CD14-positive monocyte (primary cell): ENCODE measurements around the gene FOXM1. TPM values are rescaled to one million over a fixed set of nuclear protein-coding genes. Genes with fewer than 3 reads are reported as not detected.
"Not testable (repeated sequence)": the region's sequence is repeated elsewhere in the genome, so short reads cannot be mapped to it uniquely, and the experiment has no call there.

ENCODE experiments used
- DNase-seq, 3 donors: peaks; one replicate each; pipeline ENCODE4 v3.0.0-alpha.2; 2011 to 2022
- H2AFZ ChIP-seq: 2 replicates; pipeline ENCODE4 v1.6.0; 2012; ENCODE audit warnings: mild to moderate bottlenecking, low read depth, low read length, inconsistent platforms; ENCODE audit not compliant: insufficient read depth, poor library complexity, severe bottlenecking
- H3K27ac ChIP-seq, 2 donors: 1 replicate in 1 of 2; 2 replicates in 1 of 2; pipeline ENCODE4 v1.5.1; 2012 to 2013; ENCODE audit warnings: low read length in 2 of 2, control low read depth in 1 of 2, inconsistent platforms in 1 of 2, low read depth in 1 of 2, mild to moderate bottlenecking in 1 of 2
- H3K27me3 ChIP-seq, 2 donors: one replicate each; pipeline versions ENCODE4 v1.6.0 to v1.6.1; 2011 to 2013; ENCODE audit warnings: low read length in 2 of 2; ENCODE audit not compliant: control insufficient read depth in 2 of 2, insufficient read depth in 2 of 2
- H3K36me3 ChIP-seq, 2 donors: replicated peaks in 1 of 2; 1 replicate in 1 of 2; 2 replicates in 1 of 2; pipeline versions ENCODE4 v1.5.1 to v1.6.1; 2012 to 2013; ENCODE audit warnings: low read length in 2 of 2, control low read depth in 1 of 2, inconsistent platforms in 1 of 2, mild to moderate bottlenecking in 1 of 2; ENCODE audit not compliant: insufficient read depth in 2 of 2, control insufficient read depth in 1 of 2
- H3K4me1 ChIP-seq, 2 donors: 1 replicate in 1 of 2; 2 replicates in 1 of 2; pipeline versions ENCODE4 v1.5.1 to v1.6.1; 2012 to 2013; ENCODE audit warnings: low read length in 2 of 2, control low read depth in 1 of 2, inconsistent platforms in 1 of 2, mild to moderate bottlenecking in 1 of 2, moderate library complexity in 1 of 2; ENCODE audit not compliant: insufficient read depth in 2 of 2, control insufficient read depth in 1 of 2
- H3K4me2 ChIP-seq: replicated peaks from 2 replicates; pipeline ENCODE3; 2012; ENCODE audit warnings: low read length, moderate library complexity, mild to moderate bottlenecking; ENCODE audit not compliant: poor library complexity, severe bottlenecking; ENCODE audit errors: extremely low read depth
- H3K4me3 ChIP-seq, 3 experiments: fragments of 200-600 bp in 1 of 3; sonication (generic) in 1 of 3; replicated peaks in 1 of 3; 1 replicate in 2 of 3; 2 replicates in 1 of 3; pipeline ENCODE4 v1.5.1; 2011 to 2013; ENCODE audit warnings: low read length in 3 of 3, mild to moderate bottlenecking in 3 of 3, control low read depth in 2 of 3, low read depth in 2 of 3, inconsistent platforms in 1 of 3, moderate library complexity in 1 of 3
- H3K79me2 ChIP-seq: 2 replicates; pipeline ENCODE4 v1.6.0; 2012; ENCODE audit warnings: mild to moderate bottlenecking, control low read depth, inconsistent platforms, low read length, moderate library complexity; ENCODE audit not compliant: insufficient read depth
- H3K9ac ChIP-seq: 2 replicates; pipeline ENCODE4 v1.6.0; 2017; ENCODE audit warnings: low read length, mild to moderate bottlenecking; ENCODE audit not compliant: insufficient read depth, poor library complexity, severe bottlenecking
- H3K9me3 ChIP-seq, 2 donors: replicated peaks in 1 of 2; 1 replicate in 1 of 2; 2 replicates in 1 of 2; pipeline versions ENCODE4 v1.5.1 to v1.6.1; 2012 to 2013; ENCODE audit warnings: low read length in 2 of 2, control low read depth in 1 of 2; ENCODE audit not compliant: control insufficient read depth in 1 of 2, insufficient read depth in 1 of 2
- H4K20me1 ChIP-seq: 2 replicates; pipeline ENCODE4 v1.6.0; 2012; ENCODE audit warnings: mild to moderate bottlenecking, low read length, control low read depth, moderate library complexity; ENCODE audit not compliant: insufficient read depth
- H3K27ac Mint-ChIP-seq, 7 donors: one replicate each; pipeline ENCODE4 v1.8.0; 2020; ENCODE audit warnings: mild to moderate bottlenecking in 7 of 7, mixed read lengths in 7 of 7, moderate library complexity in 6 of 7, inconsistent platforms in 2 of 7
- H3K27me3 Mint-ChIP-seq, 3 donors: one replicate each; pipeline ENCODE4 v1.8.0; 2021 to 2022; ENCODE audit warnings: low read depth in 3 of 3, mild to moderate bottlenecking in 3 of 3, mixed read lengths in 3 of 3, moderate library complexity in 3 of 3, inconsistent platforms in 1 of 3
- H3K36me3 Mint-ChIP-seq, 2 donors: one replicate each; pipeline ENCODE4 v1.8.0; 2020; ENCODE audit warnings: mixed read lengths in 2 of 2, inconsistent platforms in 1 of 2, mild to moderate bottlenecking in 1 of 2
- H3K4me1 Mint-ChIP-seq: one replicate; pipeline ENCODE4 v1.8.0; 2020; ENCODE audit warnings: mild to moderate bottlenecking, mixed read lengths
- H3K4me3 Mint-ChIP-seq, 2 donors: one replicate each; pipeline ENCODE4 v1.8.0; 2020; ENCODE audit warnings: mild to moderate bottlenecking in 2 of 2, mixed read lengths in 2 of 2, moderate library complexity in 1 of 2
- H3K9me3 Mint-ChIP-seq, 7 donors: one replicate each; pipeline ENCODE4 v1.8.0; 2020 to 2022; ENCODE audit warnings: mixed read lengths in 7 of 7, mild to moderate bottlenecking in 6 of 7, moderate library complexity in 6 of 7, inconsistent platforms in 2 of 7
- CTCF ChIP-seq: fragments of 200-600 bp; IDR thresholded peaks from one replicate; pipeline ENCODE4 v1.8.0; 2022; ENCODE audit warnings: antibody characterized with exemption, mild to moderate bottlenecking
- whole genome bisulfite sequencing: methylation state at CpG from one replicate; pipeline ENCODE4 v1.1.5; 2013; ENCODE audit warnings: missing lambda C conversion rate; ENCODE audit not compliant: insufficient coverage; 5-methylcytosine and 5-hydroxymethylcytosine counted together
- intact Hi-C, 2 donors: fragments of 100-400 bp; cut with micrococcal nuclease; formaldehyde crosslinking; loops; one replicate each; pipeline versions ENCODE4 v1.15.0 to v1.15.1; 2023
- polyA plus RNA-seq, 3 donors: library from polyadenylated mRNA; depleted of rRNA in 1 of 3; unstranded in 2 of 3; stranded (reverse) in 1 of 3; fragments of 300-500 nt in 2 of 3; fragments of >200 nt in 1 of 3; fragmentation: Illumina TruSeq in 2 of 3; gene quantifications; 1 replicate in 2 of 3; 2 replicates in 1 of 3; pipeline ENCODE4 v1.2.3, GENCODE V29; 2012 to 2021

The FOXM1 gene
- polyA plus RNA-seq, 3 donors: 0.03 TPM; not detected in 2

- no peak for TF ChIP-seq CTCF
- WGBS: 32% methylated on average over 10 of the region's 16 CpGs
- peak overlapping the region; percentile 87 to 99 (median 94) for H3K4me3 ChIP-seq
- peak overlapping the region; percentile 88 to 96 for H3K27ac ChIP-seq
- no peaks in the 10 kb centered on the region for H4K20me1 ChIP-seq
- no peaks in the 10 kb centered on the region for H3K36me3 ChIP-seq
- Mint-ChIP-seq H3K9me3 (no peaks in the 10 kb centered on the region), H3K27me3 (peaks cover 0 to 2% (median 0%) of the 10 kb centered on the region in 3 donors), H3K4me3 (peak overlapping the region; percentile 93 to 98), H3K4me1 (peaks cover 32% of the 10 kb centered on the region), H3K36me3 (peaks cover 0 to 15% of the 10 kb centered on the region in 2 donors), H3K27ac (peak overlapping the region; percentile 84 to 97 (median 95))
- H3K27me3 ChIP-seq: no peaks in the 10 kb centered on the region
- peak overlapping the region; percentile 84 for H3K4me2 ChIP-seq
- H3K9me3 ChIP-seq: no peaks in the 10 kb centered on the region
- intact Hi-C loops: loop anchor here (2.0 to 5.0 kb wide), 2 partner anchors 13 to 66 kb away; partner anchors contain the start of genes ITFG2 (in 2 of the 2) and TULP3 (in 1 of the 2)
- peaks cover 92% of the 10 kb centered on the region for H3K79me2 ChIP-seq
- peak overlapping the region; percentile 95 for H3K9ac ChIP-seq
- DNase-seq: peak; percentile 70 to 84 (median 84)
- H2AFZ ChIP-seq: peak overlapping the region; percentile 98
- peaks cover 30 to 31% of the 10 kb centered on the region in 2 donors for H3K4me1 ChIP-seq
Observed at GRCh38 chr12:2877953-2878732, 1.2 kb upstream of the FOXM1 start.

DNA sequence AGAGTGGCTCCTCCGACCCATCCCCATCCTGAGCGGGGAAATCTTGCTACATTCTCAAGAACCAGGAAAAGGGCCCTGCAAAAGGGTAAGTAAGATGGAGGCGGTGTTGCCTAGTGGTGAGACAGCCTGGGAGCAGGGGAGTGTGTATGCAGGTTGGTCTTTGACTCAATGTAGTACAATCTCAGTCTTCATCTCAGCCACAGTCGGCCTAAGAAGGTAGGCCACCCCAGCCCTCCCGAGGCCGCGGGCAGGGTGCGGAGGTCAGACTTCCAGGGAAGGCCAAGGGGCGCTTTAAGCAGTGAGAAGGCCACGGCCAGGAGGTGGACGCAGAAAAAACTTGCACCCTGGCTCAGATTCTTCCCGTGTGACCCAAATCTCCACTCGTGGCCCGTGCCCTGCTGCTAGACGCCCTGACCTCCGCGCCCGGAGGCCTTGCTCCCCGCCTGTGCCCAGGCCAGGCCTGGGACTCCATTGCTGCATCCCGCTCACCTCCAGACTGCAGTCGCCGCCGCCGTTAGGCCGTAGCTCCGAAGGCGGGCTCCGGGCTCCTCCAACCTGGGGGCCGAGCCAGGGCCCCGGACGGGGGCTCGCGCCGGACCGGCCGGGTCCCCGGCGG is 435 bp downstream of the FOXM1 start:
- Histone ChIP-seq H3K9ac (peak overlapping the region; percentile 95), H3K9me3 (no peaks in the 10 kb centered on the region), H3K27ac (peak overlapping the region; percentile 42 to 96), H3K79me2 (peaks cover 92% of the 10 kb centered on the region), H4K20me1 (no peaks in the 10 kb centered on the region), H3K4me1 (peaks cover 30 to 31% of the 10 kb centered on the region in 2 donors), H3K27me3 (no peaks in the 10 kb centered on the region), H3K36me3 (peaks cover 4 to 7% of the 10 kb centered on the region in 2 donors), H3K4me3 (peak overlapping the region; percentile 87 to 99 (median 94)), H2AFZ (peak overlapping the region; percentile 98), H3K4me2 (peak overlapping the region; percentile 84)
- Mint-ChIP-seq H3K27me3 (peaks cover 0 to 2% (median 0%) of the 10 kb centered on the region in 3 donors), H3K27ac (peak overlapping the region in 6 of 7 donors; percentile 57 to 89 (median 80)), H3K9me3 (no peaks in the 10 kb centered on the region), H3K4me3 (peak overlapping the region; percentile 80 to 87), H3K4me1 (peaks cover 32% of the 10 kb centered on the region), H3K36me3 (peaks cover 4 to 22% of the 10 kb centered on the region in 2 donors)
- WGBS: under 1% methylated on average over 30 of the region's 38 CpGs
- no peak for TF ChIP-seq CTCF
- no peak for DNase-seq
- intact Hi-C loops: loop anchor here (2.0 to 5.0 kb wide), 2 partner anchors 14 to 64 kb away; partner anchors contain the start of genes ITFG2 (in 2 of the 2) and TULP3 (in 1 of the 2)

DNA sequence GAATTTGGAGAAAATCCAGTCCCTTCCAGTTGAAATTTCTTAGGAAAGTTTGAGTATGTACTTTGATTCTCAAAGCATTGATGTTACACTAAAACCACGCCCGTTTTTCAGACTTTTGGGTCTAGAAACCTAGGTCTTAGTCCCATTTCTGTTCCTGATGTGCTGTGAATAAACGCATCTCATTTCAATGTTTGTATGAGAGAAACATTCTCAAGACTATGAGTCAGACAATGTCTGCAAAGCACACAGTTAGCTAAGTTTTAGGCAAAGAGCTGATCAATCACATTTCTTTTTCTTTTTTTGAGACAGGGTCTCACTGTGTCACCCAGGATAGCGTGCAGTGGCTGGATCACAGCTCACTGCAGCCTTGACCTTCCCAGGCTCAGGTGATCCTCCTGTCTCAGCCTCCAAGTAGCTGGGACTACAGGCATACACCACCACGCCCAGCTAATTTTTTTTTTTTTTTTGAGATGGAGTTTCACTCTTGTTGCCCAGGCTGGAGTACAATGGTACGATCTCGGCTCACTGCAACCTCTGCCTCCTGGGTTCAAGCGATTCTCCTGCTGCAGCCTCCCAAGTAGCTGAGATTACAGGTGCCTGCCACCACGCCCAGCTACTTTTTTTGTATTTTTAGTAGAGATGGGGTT is 7.9 kb downstream of the FOXM1 start:
- Mint-ChIP-seq H3K27ac (peak overlapping the region in 1 of 7 donors; percentile 36), H3K36me3 (peaks cover 42 to 87% of the 10 kb centered on the region in 2 donors)
- H2AFZ ChIP-seq, H3K27me3 Mint-ChIP-seq, H3K9ac ChIP-seq, H3K4me2 ChIP-seq, H3K4me3 Mint-ChIP-seq, H4K20me1 ChIP-seq, H3K9me3 ChIP-seq, H3K4me1 Mint-ChIP-seq, H3K27ac ChIP-seq, H3K4me3 ChIP-seq, DNase-seq, H3K9me3 Mint-ChIP-seq, H3K27me3 ChIP-seq, H3K4me1 ChIP-seq, intact Hi-C loops: not testable (repeated sequence)
- WGBS: 83% methylated on average over 3 of the region's 9 CpGs
- H3K36me3 ChIP-seq: peaks cover 41 to 70% of the 10 kb centered on the region in 2 donors
- peaks cover 38% of the 10 kb centered on the region for H3K79me2 ChIP-seq
